Lower leg skin (tissue), 3 donors: Measurements from ENCODE around the gene LRP1B.

ENCODE experiments used
- POLR2A ChIP-seq, 2 donors: fragments of 450-650 bp; IDR thresholded peaks; one replicate each; pipeline ENCODE4 v1.6.1; 2016 to 2017; ENCODE audit warnings: antibody characterized with exemption in 2 of 2, mild to moderate bottlenecking in 1 of 2, moderate library complexity in 1 of 2
- TF ChIP-seq, protein P1 (sequence below), 3 donors: fragments of 450-650 bp; IDR thresholded peaks; one replicate each; pipeline ENCODE4 v1.5.1; 2016; ENCODE audit warnings: antibody characterized with exemption in 3 of 3, mild to moderate bottlenecking in 3 of 3, moderate library complexity in 2 of 3

DNA sequence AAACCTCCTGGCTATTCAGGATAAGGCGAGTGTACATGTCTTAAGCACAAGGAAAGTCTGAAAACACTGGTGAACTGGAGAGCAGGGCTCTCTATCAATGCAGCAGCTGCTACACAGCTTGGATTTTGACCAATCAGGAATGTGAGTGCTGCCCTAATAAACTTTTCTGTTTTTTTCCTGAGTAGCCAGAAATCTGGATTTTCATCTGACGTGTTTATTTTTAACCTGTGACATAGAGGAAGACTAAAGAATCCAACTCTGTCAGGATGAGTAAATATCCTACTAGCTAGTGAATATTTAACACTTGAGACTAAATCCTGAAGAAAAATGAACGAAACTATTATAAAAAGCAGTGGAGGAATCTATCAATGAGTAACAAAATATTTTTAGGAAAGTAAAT, 1638.9 kb downstream of the LRP1B start:
- TF ChIP-seq, protein P1, sequence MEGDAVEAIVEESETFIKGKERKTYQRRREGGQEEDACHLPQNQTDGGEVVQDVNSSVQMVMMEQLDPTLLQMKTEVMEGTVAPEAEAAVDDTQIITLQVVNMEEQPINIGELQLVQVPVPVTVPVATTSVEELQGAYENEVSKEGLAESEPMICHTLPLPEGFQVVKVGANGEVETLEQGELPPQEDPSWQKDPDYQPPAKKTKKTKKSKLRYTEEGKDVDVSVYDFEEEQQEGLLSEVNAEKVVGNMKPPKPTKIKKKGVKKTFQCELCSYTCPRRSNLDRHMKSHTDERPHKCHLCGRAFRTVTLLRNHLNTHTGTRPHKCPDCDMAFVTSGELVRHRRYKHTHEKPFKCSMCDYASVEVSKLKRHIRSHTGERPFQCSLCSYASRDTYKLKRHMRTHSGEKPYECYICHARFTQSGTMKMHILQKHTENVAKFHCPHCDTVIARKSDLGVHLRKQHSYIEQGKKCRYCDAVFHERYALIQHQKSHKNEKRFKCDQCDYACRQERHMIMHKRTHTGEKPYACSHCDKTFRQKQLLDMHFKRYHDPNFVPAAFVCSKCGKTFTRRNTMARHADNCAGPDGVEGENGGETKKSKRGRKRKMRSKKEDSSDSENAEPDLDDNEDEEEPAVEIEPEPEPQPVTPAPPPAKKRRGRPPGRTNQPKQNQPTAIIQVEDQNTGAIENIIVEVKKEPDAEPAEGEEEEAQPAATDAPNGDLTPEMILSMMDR (IDR thresholded peaks at IDR 0.05), result no peak
- no peak for TF ChIP-seq POLR2A (IDR thresholded peaks at IDR 0.05)
